ENCODE results near the gene DSG3.
"Not testable (repeated sequence)": the region's sequence is repeated elsewhere in the genome, so short reads cannot be mapped to it uniquely, and the experiment has no call there.

The DSG3 gene

DNA sequence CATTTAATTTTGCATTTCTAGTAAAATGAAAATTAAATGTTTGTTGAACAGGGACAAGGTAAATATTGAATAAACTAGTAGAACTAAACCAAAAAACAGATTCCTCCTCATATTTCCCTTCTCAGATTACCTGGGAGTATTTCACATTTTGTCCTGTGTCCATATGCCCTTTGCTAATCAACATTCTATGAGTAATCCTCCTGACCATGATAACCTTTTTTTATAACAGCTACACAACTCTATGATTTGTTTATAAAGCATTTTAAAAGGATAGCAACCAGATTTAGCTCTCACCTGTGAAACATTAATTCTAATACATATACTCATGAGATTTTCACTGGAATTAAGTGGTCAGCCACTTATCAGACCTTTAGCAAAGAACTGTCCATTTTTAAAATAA, 43.3 kb downstream of the DSG3 start:
- no peak for DNase-seq (ENCODE audit: low read depth, low spot score)

DNA sequence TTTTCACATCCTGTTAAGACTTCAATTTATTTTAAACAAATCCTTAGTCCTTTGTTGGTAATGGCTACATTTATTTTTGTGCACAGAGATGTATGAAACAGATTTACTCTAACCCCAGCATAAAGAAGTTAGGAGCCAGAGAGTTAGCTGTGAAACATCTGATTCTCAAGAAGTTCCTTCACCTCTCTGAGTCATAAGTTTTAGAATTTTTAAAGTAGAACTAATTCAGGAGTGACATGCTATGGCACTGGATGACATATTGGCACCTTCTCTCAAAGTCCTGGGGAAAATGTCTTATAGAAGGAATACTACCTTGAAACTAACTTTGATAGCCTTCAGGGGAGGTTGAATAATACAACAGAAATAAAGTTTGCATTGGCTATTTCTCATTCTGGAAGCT, 44.0 kb downstream of the DSG3 start:
- no peak for DNase-seq (ENCODE audit: low read depth, low spot score)

GRCh38 chr18:31492671-31493070, 45.1 kb downstream of the DSG3 start:
- no peak for DNase-seq (ENCODE audit: low read depth, low spot score)

DNA sequence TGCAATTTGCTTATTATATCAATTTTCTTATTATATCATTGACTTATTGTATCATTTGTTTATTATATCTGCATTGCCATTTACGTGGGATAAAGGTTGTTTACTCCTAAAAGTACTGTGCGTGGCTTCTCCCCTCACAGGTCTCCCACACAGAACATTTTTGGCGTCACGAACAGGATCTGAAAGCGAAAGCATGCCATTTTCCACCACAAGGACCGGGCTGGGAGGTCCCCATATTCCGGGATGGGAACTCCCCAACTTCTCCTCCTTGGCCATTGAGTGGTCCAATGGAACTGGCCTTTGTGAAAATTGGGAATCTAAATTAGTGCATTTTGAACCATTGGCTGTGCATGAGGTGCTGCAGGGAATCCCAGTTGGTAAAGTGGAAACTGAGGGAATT, 45.6 kb downstream of the DSG3 start:
- no peak for DNase-seq (ENCODE audit: low read depth, low spot score)

DNA sequence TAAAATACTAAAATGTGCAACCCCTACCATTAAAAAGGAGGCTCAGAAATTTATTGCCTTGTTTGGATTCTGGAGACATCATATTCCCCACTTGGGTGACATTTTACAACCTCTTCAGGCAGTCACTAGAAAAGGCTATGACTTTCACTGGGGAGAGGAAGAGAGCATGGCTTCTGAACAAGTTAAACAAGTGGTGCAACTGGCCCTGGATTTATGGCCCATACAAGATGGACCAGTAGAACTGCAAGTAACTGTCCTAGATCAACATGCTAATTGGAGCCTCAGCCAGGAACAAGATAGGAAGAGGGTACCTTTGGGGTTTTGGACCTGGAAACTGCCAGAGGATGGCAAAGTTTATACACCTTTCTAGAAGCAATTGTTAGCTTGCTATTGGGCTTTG, 46.4 kb downstream of the DSG3 start:
- no peak for DNase-seq (ENCODE audit: low read depth, low spot score)

- DNase-seq (ENCODE audit: low read depth, low spot score), result not testable (repeated sequence)
Measured at GRCh38 chr18:31494705-31495244, 47.2 kb downstream of the DSG3 start.

- DNase-seq (ENCODE audit: low read depth, low spot score), result no peak
Measured at GRCh38 chr18:31497404-31497835, 49.9 kb downstream of the DSG3 start.

GRCh38 chr18:31497836-31498573, 50.5 kb downstream of the DSG3 start, which contains the start of gene DSG2:
TSS of gene DSG2 (plus strand) at chr18:31498177. CDS start at chr18:31498252, 75 bp downstream.
- DNase-seq (ENCODE audit: low read depth, low spot score), result no peak

DNA sequence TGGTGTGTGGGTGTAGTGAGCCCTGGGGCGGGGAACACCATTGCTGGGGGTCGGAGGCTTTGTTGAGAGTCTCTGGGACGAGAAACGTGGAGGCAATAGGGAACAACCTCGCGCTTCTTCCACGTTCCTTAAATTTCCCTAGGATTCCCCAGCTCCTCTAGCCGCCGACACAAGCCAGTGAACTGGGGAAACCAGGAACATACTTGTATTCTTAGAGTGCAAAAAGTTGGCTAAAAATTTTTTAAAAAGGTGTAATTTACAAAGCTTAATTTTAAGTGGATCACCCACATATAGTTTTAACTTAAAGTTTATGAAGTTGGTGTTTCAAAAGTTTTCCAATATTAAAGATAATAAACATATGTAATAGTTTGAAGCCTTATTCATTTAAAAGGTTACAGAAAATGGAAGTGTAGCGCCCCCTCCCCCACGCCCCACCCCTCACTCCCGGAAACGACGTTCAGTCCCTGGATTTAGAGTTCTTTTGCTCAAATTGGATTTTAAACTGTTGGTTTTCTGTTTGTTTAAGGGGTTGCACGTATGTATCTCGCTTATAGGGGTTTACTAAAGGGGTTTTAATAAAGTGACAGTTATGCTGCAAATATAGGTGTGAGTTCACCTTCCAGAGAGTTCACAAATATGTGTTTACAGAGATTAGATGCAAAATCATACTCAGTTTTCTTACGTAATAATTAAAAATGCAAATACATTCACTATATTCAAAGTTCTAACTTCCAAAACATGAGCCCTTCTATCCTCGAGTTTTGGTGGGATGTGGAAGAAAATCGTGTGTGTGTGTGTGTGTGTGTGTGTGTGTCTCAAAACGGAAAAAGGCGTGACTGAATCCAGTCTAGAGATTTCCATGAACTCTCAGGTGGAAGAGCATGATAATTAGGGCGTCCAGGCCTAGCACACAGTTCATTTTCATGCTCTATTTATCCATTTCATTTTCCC, 51.3 kb downstream of the DSG3 start:
- no peak for DNase-seq (ENCODE audit: low read depth, low spot score)

DNA sequence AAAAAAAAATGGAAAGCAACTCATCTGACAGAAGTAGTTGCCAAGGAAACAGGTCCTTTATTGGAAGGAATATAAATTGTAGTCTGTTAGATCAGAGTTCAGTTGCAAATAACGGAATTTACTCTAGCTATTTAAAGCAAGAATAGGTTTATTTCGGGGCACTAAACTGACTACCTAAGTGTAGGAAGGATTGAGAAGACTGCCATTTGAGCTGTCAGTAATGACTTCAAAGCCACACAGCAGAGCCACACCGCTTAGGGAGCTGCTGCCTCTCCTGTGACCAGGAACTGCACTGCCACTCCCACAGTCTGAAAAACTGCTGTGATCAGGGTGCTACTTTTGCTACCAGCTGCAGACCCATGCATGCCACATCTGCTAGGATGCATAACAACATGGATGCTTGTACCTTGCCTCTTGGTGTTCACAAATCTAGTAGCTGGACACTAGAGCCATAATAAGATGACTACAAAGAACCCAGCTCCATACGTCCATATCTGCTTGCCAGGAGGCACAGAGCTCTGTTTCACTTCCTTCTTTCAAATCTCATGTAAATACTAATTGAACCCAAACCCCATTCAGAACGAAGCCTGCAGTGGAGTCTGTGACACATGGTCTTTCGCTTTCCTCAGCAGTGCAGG, 52.6 kb downstream of the DSG3 start:
- no peak for DNase-seq (ENCODE audit: low read depth, low spot score)

- DNase-seq (ENCODE audit: low read depth, low spot score), result no peak
Measured at GRCh38 chr18:31503011-31503410, 55.5 kb downstream of the DSG3 start.

GRCh38 chr18:31504455-31505147, 57.1 kb downstream of the DSG3 start:
- DNase-seq (ENCODE audit: low read depth, low spot score), result no peak

- no peak for DNase-seq (ENCODE audit: low read depth, low spot score)
Measured at GRCh38 chr18:31505156-31505555, 57.6 kb downstream of the DSG3 start.

GRCh38 chr18:31506024-31506742, 58.6 kb downstream of the DSG3 start:
- DNase-seq (ENCODE audit: low read depth, low spot score), result no peak

DNA sequence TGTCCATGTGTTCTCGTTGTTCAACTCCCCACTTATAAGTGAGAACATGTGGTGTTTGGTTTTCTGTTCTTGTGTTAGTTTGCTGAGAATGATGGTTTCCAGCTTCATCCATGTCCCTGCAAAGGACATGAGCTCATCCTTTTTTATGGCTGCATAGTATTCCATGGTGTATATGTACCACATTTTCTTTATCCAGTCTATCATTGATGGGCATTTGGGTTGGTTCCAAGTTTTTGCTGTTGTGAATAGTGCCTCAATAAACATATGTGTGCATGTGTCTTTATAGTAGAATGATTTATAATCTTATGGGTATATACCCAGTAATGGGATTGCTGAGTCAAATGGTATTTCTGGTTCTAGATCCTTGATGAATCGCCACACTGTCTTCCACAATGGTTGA, 59.6 kb downstream of the DSG3 start:
- DNase-seq (ENCODE audit: low read depth, low spot score), result not testable (repeated sequence)

DNA sequence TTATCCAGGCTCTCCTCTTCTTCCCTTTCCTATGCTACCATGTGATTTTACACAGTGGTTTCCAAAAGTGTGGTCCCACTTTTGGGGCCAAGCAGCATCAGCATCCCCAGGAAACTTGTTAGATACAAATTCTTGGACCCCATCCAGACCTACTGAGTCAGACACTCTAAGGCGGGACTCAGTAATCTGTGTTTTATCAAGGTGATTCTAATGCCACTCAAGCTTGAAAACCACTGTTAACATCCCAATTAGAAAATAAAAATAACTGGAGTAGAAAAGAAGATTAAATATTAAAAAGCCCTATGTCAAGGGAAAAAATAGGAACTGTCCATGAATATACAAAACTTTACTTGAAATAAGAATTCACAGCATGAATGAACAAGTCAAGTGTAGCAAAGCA, 61.2 kb downstream of the DSG3 start:
- no peak for DNase-seq (ENCODE audit: low read depth, low spot score)

DNA sequence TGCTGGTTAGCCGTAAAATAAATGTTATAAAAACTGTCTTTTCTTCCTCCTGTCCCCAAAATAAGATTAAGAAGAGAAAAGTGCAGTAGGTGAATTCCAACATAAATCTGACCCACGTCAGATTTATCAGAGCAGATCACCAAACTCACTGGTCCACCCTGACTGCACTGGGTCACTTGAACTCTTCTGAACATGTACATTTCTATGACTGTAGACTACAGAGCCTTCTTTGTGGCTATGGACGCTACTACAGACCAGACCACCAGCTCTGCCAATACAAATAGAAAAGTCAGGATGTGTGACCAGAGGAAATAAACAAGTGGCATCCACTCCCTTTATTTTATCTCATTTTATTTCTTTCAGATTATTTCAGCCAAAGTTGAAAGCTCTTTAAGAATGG, 62.0 kb downstream of the DSG3 start:
- DNase-seq (ENCODE audit: low read depth, low spot score), result no peak

- no peak for DNase-seq (ENCODE audit: low read depth, low spot score)
Measured at GRCh38 chr18:31510319-31510718, 62.8 kb downstream of the DSG3 start.

- DNase-seq (ENCODE audit: low read depth, low spot score), result no peak
Measured at GRCh38 chr18:31511098-31511497, 63.6 kb downstream of the DSG3 start.

DNA sequence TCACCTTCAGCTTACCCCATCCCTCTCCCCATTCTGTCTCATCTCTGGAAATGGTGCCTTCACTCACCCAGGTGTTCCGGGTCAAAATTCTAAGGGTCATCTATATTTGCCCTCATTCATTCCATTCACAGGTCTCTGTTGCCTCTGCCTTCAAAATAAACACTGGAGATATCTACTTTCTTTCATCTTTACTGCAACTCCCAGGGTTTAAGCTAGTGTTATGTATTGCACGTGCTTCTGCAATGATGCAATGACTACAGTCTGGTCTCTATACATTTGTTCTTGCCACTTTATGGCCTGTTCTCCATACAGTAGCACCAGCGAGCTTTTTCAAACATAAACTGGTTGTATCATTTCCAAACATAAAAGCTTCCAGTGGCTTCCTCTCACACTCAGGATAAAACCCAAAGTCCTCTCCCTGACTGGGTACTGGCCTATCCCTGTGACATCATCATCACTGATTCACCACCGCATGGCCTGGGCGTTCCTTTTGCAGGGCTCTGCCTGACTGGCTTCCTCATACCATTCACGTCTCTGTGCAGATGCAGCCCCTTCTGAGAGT, 64.7 kb downstream of the DSG3 start:
- DNase-seq (ENCODE audit: low read depth, low spot score), result no peak
